DND-41 (cell line): ENCODE measurements around the gene ZMYND15.

Experiments
- ATAC-seq: fragments of 200-7000 bp; cut with Tn5 transposase; 3 replicates; pipeline ENCODE4 v1.9.1; 2021; ENCODE audit warnings: low read depth; ENCODE audit not compliant: insufficient read depth
- DNase-seq: peaks from one replicate; pipeline ENCODE4 v3.0.0-alpha.2; 2020
- H2AFZ ChIP-seq: 2 replicates; pipeline ENCODE4 v1.6.0; 2012; ENCODE audit warnings: low read depth, low read length
- H3K27ac ChIP-seq: 2 replicates; pipeline ENCODE4 v1.5.1; 2012; ENCODE audit warnings: low read length, inconsistent platforms
- H3K27me3 ChIP-seq: fragments of 200-600 bp; sonication (generic); 2 replicates; pipeline ENCODE4 v1.6.0; 2012; ENCODE audit warnings: low read length, mild to moderate bottlenecking, inconsistent platforms; ENCODE audit not compliant: insufficient read depth, poor library complexity
- H3K36me3 ChIP-seq: 2 replicates; pipeline ENCODE4 v1.5.1; 2012; ENCODE audit warnings: low read length, inconsistent platforms; ENCODE audit not compliant: insufficient read depth
- H3K4me1 ChIP-seq: 2 replicates; pipeline ENCODE4 v1.5.1; 2012; ENCODE audit warnings: mild to moderate bottlenecking, low read length; ENCODE audit not compliant: insufficient read depth
- H3K4me2 ChIP-seq: 2 replicates; pipeline ENCODE4 v1.6.0; 2012; ENCODE audit warnings: mild to moderate bottlenecking, moderate library complexity, low read length, inconsistent platforms; ENCODE audit not compliant: insufficient read depth
- H3K4me3 ChIP-seq, 2 experiments: fragments of 200-600 bp in 1 of 2; shearing (Covaris generic) in 1 of 2; 2 replicates each; pipeline ENCODE4 v1.5.1; 2012 to 2016; ENCODE audit warnings: inconsistent platforms in 2 of 2, low read length in 2 of 2, mild to moderate bottlenecking in 2 of 2, low read depth in 1 of 2, moderate library complexity in 1 of 2
- H3K79me2 ChIP-seq: 2 replicates; pipeline ENCODE4 v1.6.0; 2012; ENCODE audit warnings: low read length, inconsistent platforms; ENCODE audit not compliant: insufficient read depth
- H3K9ac ChIP-seq: 2 replicates; pipeline ENCODE4 v1.6.0; 2012; ENCODE audit warnings: low read depth, mild to moderate bottlenecking, inconsistent platforms, low read length, moderate library complexity
- H3K9me3 ChIP-seq: 2 replicates; pipeline ENCODE4 v1.5.1; 2012; ENCODE audit warnings: low read length, moderate library complexity, mild to moderate bottlenecking, inconsistent platforms; ENCODE audit not compliant: insufficient read depth, severe bottlenecking
- H4K20me1 ChIP-seq: 2 replicates; pipeline ENCODE4 v1.6.0; 2012; ENCODE audit warnings: low read length; ENCODE audit not compliant: insufficient read depth
- CTCF ChIP-seq: IDR thresholded peaks from 2 replicates; pipeline ENCODE4 v1.5.1; 2012; ENCODE audit warnings: borderline replicate concordance, low read length, moderate library complexity, mild to moderate bottlenecking; ENCODE audit not compliant: poor library complexity, severe bottlenecking; ENCODE audit errors: extremely low read depth
- EZH2 ChIP-seq: IDR thresholded peaks from 3 replicates; pipeline ENCODE4 v1.6.1; 2012; ENCODE audit warnings: borderline replicate concordance, low read depth, mild to moderate bottlenecking, moderate library complexity, low read length, inconsistent platforms; ENCODE audit not compliant: severe bottlenecking

The ZMYND15 gene

GRCh38 chr17:4715063-4715744 is 24.4 kb upstream of the ZMYND15 start:
- H3K27ac ChIP-seq = peak overlapping the region; percentile 83
- H3K79me2 ChIP-seq = peaks cover 44% of the 10 kb centered on the region
- ATAC-seq = peak; percentile 68
- H4K20me1 ChIP-seq = peaks cover 37% of the 10 kb centered on the region
- no peaks in the 10 kb centered on the region for H3K9me3 ChIP-seq
- peak; percentile 84 for DNase-seq
- H3K9ac ChIP-seq = peak overlapping the region; percentile 47
- H2AFZ ChIP-seq = no peak overlapping the region; the same call in 1 of the 2 replicates
- peaks cover 58% of the 10 kb centered on the region for H3K36me3 ChIP-seq
- peak overlapping the region; percentile 57 for H3K4me2 ChIP-seq
- peaks cover 44% of the 10 kb centered on the region for H3K4me1 ChIP-seq
- peak overlapping the region in 1 of 2 experiments; percentile 46; a peak in 2 of 4 replicates for H3K4me3 ChIP-seq
- TF ChIP-seq EZH2 (no peak), CTCF (no peak)
- H3K27me3 ChIP-seq = no peaks in the 10 kb centered on the region

- Histone ChIP-seq H3K4me2 (no peak overlapping the region), H3K4me3 (no peak overlapping the region), H3K27ac (no peak overlapping the region), H3K27me3 (no peaks in the 10 kb centered on the region), H3K9me3 (no peaks in the 10 kb centered on the region), H3K4me1 (peaks cover 41% of the 10 kb centered on the region), H2AFZ (no peak overlapping the region), H3K79me2 (peaks cover 39% of the 10 kb centered on the region), H3K9ac (no peak overlapping the region), H4K20me1 (peaks cover 37% of the 10 kb centered on the region), H3K36me3 (peaks cover 64% of the 10 kb centered on the region)
- TF ChIP-seq EZH2 (no peak), CTCF (no peak)
- DNase-seq = no peak
- no peak for ATAC-seq
Measured at GRCh38 chr17:4716081-4716480, 23.6 kb upstream of the ZMYND15 start.

GRCh38 chr17:4717791-4718190 is 21.8 kb upstream of the ZMYND15 start:
- no peak for DNase-seq
- Histone ChIP-seq H3K79me2 (peaks cover 22% of the 10 kb centered on the region), H3K27me3 (no peaks in the 10 kb centered on the region), H2AFZ (no peak overlapping the region), H4K20me1 (peaks cover 25% of the 10 kb centered on the region), H3K4me1 (peaks cover 24% of the 10 kb centered on the region), H3K36me3 (peaks cover 58% of the 10 kb centered on the region), H3K4me2 (no peak overlapping the region), H3K4me3 (no peak overlapping the region), H3K9ac (no peak overlapping the region), H3K9me3 (no peaks in the 10 kb centered on the region), H3K27ac (no peak overlapping the region)
- ATAC-seq = no peak
- TF ChIP-seq EZH2 (no peak), CTCF (no peak)
